ENCODE measurements around the gene S100A9. TPM values are rescaled to one million over a fixed set of nuclear protein-coding genes. Genes with fewer than 3 reads are reported as not detected.

S100A9 gene
- total RNA-seq, 1 experiment from 2014 or later, result 0.59 TPM

DNA sequence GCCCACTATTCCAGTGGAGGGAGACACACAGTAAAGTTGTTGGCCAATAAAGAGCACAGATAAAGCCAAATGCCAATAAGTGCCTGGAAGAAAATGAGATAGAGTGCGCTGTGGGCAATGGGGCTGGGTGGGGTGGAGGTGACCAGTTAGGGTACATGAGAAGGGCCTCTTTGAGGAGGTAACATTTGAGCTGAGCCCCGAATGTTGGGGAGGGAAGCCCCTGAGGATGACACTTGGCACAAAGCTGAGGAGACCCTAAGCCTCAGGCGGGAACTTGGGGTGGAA is 979 bp downstream of the S100A9 start:
- Histone ChIP-seq H3K36me3 (ENCODE audit: control insufficient read depth in 1 of 2, insufficient read depth in 2 of 2, low read length in 2 of 2) (no peaks in the 10 kb centered on the region), H3K9me3 (ENCODE audit: control insufficient read depth in 1 of 2, insufficient read depth in 1 of 2, low read depth in 1 of 2, low read length in 2 of 2) (no peaks in the 10 kb centered on the region), H2AFZ (ENCODE audit: low read depth, low read length, poor library complexity, severe bottlenecking) (no peak overlapping the region), H4K20me1 (ENCODE audit: insufficient read depth) (no peaks in the 10 kb centered on the region), H3K4me3 (replicated peaks in 1 of 2; ENCODE audit: low read depth in 1 of 2, low read length in 2 of 2) (no peak overlapping the region), H3K4me2 (ENCODE audit: low read length) (no peak overlapping the region), H3K27me3 (ENCODE audit: insufficient read depth, low read length) (peaks cover 7% of the 10 kb centered on the region), H3K4me1 (ENCODE audit: control insufficient read depth in 1 of 2, insufficient read depth in 2 of 2, low read length in 2 of 2) (no peaks in the 10 kb centered on the region; a peak in 1 of 4 replicates), H3K9ac (ENCODE audit: low read length) (no peak overlapping the region), H3K9me2 (ENCODE audit: insufficient read depth) (no peaks in the 10 kb centered on the region), H3K79me2 (ENCODE audit: insufficient read depth, low read length) (no peaks in the 10 kb centered on the region), H3K27ac (ENCODE audit: low read depth, low read length) (no peak overlapping the region)
- ChIA-PET CTCF (interaction anchor here (1.1 kb wide), 1 partner anchor 136 kb away, joined by 5 read pairs; no protein-coding TSS in a partner anchor), POLR2A (no interaction called here), RAD21 (ENCODE audit: low non-redundant PET in 1 of 2, low total read pairs in 2 of 2, uncharacterized antibody in 2 of 2, unreplicated experiment in 2 of 2) (no interaction called here)
- TF ChIP-seq POLR2AphosphoS5 (IDR thresholded peaks at IDR 0.05; ENCODE audit: low read depth, low read length), result no peak
- TF ChIP-seq SRF (IDR thresholded peaks at IDR 0.05; ENCODE audit: low read depth), result no peak
- no peak for TF ChIP-seq REST (IDR thresholded peaks at IDR 0.05; ENCODE audit: low read depth)
- no peak for TF ChIP-seq TCF7L2 (IDR thresholded peaks at IDR 0.05; ENCODE audit: borderline replicate concordance, extremely low read depth, insufficient read depth, insufficient read length)
- TF ChIP-seq, protein P1, sequence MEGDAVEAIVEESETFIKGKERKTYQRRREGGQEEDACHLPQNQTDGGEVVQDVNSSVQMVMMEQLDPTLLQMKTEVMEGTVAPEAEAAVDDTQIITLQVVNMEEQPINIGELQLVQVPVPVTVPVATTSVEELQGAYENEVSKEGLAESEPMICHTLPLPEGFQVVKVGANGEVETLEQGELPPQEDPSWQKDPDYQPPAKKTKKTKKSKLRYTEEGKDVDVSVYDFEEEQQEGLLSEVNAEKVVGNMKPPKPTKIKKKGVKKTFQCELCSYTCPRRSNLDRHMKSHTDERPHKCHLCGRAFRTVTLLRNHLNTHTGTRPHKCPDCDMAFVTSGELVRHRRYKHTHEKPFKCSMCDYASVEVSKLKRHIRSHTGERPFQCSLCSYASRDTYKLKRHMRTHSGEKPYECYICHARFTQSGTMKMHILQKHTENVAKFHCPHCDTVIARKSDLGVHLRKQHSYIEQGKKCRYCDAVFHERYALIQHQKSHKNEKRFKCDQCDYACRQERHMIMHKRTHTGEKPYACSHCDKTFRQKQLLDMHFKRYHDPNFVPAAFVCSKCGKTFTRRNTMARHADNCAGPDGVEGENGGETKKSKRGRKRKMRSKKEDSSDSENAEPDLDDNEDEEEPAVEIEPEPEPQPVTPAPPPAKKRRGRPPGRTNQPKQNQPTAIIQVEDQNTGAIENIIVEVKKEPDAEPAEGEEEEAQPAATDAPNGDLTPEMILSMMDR (IDR thresholded peaks at IDR 0.05 in 2 of 3, conservative IDR thresholded peaks at IDR 0.05 in 1 of 3; ENCODE audit: borderline replicate concordance in 1 of 3, insufficient read depth in 1 of 3, low read depth in 2 of 3, low read length in 2 of 3), result no peak
- no peak for TF ChIP-seq ZNF274 (IDR thresholded peaks at IDR 0.05; ENCODE audit: low read depth, low read length)
- no peak for TF ChIP-seq CEBPB (IDR thresholded peaks at IDR 0.05; ENCODE audit: low read depth)
- no peak for TF ChIP-seq ELF1 (IDR thresholded peaks at IDR 0.05; ENCODE audit: borderline replicate concordance, low read depth)
- no peak for TF ChIP-seq EZH2 (IDR thresholded peaks at IDR 0.05)
- TF ChIP-seq FOSL1 (IDR thresholded peaks at IDR 0.05; ENCODE audit: low read depth), result no peak
- no peak for TF ChIP-seq POLR2A (IDR thresholded peaks at IDR 0.05; ENCODE audit: borderline replicate concordance, extremely low read depth, insufficient read depth, insufficient read length)
- TF ChIP-seq, protein P2, sequence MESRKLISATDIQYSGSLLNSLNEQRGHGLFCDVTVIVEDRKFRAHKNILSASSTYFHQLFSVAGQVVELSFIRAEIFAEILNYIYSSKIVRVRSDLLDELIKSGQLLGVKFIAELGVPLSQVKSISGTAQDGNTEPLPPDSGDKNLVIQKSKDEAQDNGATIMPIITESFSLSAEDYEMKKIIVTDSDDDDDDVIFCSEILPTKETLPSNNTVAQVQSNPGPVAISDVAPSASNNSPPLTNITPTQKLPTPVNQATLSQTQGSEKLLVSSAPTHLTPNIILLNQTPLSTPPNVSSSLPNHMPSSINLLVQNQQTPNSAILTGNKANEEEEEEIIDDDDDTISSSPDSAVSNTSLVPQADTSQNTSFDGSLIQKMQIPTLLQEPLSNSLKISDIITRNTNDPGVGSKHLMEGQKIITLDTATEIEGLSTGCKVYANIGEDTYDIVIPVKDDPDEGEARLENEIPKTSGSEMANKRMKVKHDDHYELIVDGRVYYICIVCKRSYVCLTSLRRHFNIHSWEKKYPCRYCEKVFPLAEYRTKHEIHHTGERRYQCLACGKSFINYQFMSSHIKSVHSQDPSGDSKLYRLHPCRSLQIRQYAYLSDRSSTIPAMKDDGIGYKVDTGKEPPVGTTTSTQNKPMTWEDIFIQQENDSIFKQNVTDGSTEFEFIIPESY (IDR thresholded peaks at IDR 0.05; ENCODE audit: extremely low read depth, insufficient replicate concordance, low read length), result no peak
- TF ChIP-seq, protein P3, sequence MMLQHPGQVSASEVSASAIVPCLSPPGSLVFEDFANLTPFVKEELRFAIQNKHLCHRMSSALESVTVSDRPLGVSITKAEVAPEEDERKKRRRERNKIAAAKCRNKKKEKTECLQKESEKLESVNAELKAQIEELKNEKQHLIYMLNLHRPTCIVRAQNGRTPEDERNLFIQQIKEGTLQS (IDR thresholded peaks at IDR 0.05), result no peak
- TF ChIP-seq ZFX (IDR thresholded peaks at IDR 0.05), result no peak
- no peak for TF ChIP-seq RAD21 (IDR thresholded peaks at IDR 0.05; ENCODE audit: low read depth)
- no peak for TF ChIP-seq SP1 (IDR thresholded peaks at IDR 0.05; ENCODE audit: low read depth)
- TF ChIP-seq EZH2phosphoT487 (IDR thresholded peaks at IDR 0.05; ENCODE audit: borderline replicate concordance), result no peak
- TF ChIP-seq CBX3 (IDR thresholded peaks at IDR 0.05; ENCODE audit: low read depth), result no peak
- TF ChIP-seq MAX (IDR thresholded peaks at IDR 0.05), result no peak
- no peak for TF ChIP-seq SIN3A (IDR thresholded peaks at IDR 0.05; ENCODE audit: low read depth)
- intact Hi-C loops (cut with micrococcal nuclease), result no loop called here
- BruUV-seq (replicated peaks), result no TSS peak
- no peak for ATAC-seq
- no peak for DNase-seq (ENCODE audit: low read depth, low spot score)
